ENCODE results near the gene EIF4G2.

- TF ChIP-seq CTCF (conservative IDR thresholded peaks at IDR 0.05; ENCODE audit: low read depth in 2 of 2) (no peak), CREB1 (CRISPR knock-in tag; IDR thresholded peaks at IDR 0.05; ENCODE audit: low read depth) (no peak)
Observed at GRCh38 chr11:10805741-10806140, 3.0 kb downstream of the EIF4G2 start.

Data from GM23338 (cell line).